SK-N-MC (cell line): ENCODE measurements around the gene MZF1.

Source experiments
- DNase-seq: peaks from one replicate; pipeline ENCODE4 v3.0.0-alpha.2; 2011; ENCODE audit warnings: low read depth, low spot score
- H3K27ac ChIP-seq: fragments of 200-600 bp; sonication (generic); 2 replicates; pipeline ENCODE4 v1.5.1; 2016; ENCODE audit warnings: mixed run types
- H3K36me3 ChIP-seq: fragments of 200-600 bp; sonication (generic); 2 replicates; pipeline ENCODE4 v1.6.1; 2017; ENCODE audit warnings: antibody characterized with exemption, low read length, mixed read lengths; ENCODE audit not compliant: insufficient read depth
- H3K4me3 ChIP-seq: fragments of 200-600 bp; sonication (generic); 2 replicates; pipeline ENCODE4 v1.5.1; 2016
- H3K9ac ChIP-seq: fragments of 200-600 bp; sonication (generic); 2 replicates; pipeline ENCODE4 v1.8.0; 2017; ENCODE audit warnings: mixed run types, mixed read lengths; ENCODE audit not compliant: insufficient read length
- H3K9me3 ChIP-seq: fragments of 200-600 bp; sonication (generic); 2 replicates; pipeline ENCODE4 v1.6.1; 2017; ENCODE audit warnings: low read depth, mild to moderate bottlenecking, antibody characterized with exemption, low read length, moderate library complexity, mixed read lengths
- EZH2 ChIP-seq: fragments of 200-600 bp; sonication (generic); IDR thresholded peaks from one replicate; pipeline ENCODE4 v1.6.1; 2017; ENCODE audit warnings: antibody characterized with exemption
- FOXP2 ChIP-seq: optimal IDR thresholded peaks from 2 replicates; pipeline ENCODE3; 2011; ENCODE audit warnings: mild to moderate bottlenecking, moderate library complexity; ENCODE audit not compliant: insufficient read depth; ENCODE audit errors: extremely low read length, control extremely low read depth
- POLR2AphosphoS5 ChIP-seq: IDR thresholded peaks from 2 replicates; pipeline ENCODE4 v1.6.1; 2012; ENCODE audit warnings: mild to moderate bottlenecking, low read depth, low read length, borderline replicate concordance

Gene MZF1

GRCh38 chr19:58563823-58564222 is 9.3 kb downstream of the MZF1 start:
- Histone ChIP-seq H3K4me3 (no peak overlapping the region), H3K9ac (no peak overlapping the region)

DNA sequence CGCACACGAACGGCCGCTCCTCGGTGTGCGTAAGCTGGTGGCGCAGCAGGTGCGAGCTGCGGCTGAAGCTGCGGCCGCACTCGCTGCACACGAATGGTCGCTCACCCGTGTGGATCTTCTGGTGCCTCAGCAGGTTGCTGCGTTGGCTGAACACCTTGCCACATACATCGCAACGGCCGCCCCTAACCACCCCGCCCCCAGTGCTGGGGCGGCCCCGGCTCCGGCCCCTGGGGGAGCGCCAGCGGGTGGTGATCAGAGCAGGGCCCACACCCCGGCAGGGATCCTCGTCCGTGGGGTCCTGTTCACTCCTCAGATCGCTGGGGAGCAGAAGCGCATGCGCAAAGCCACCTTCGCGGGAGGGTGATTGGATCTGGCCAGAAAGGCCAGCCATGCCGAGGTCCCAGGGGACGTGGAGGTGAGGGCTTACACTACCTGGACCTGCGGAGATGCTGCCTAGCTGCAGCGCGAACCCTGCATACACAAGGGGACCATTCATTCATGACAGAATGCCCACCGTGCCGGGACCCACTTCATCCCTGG is 10.0 kb downstream of the MZF1 start:
- peak overlapping the region; percentile 75 for H3K4me3 ChIP-seq
- no peak for DNase-seq
- H3K27ac ChIP-seq: no peak overlapping the region
- no peaks in the 10 kb centered on the region for H3K9me3 ChIP-seq
- no peaks in the 10 kb centered on the region for H3K36me3 ChIP-seq
- TF ChIP-seq EZH2: no peak
- TF ChIP-seq POLR2AphosphoS5: no peak; the same call in 1 of the 2 replicates
- TF ChIP-seq FOXP2: no peak
- H3K9ac ChIP-seq: peak overlapping the region; percentile 32

More at GRCh38 chr19:58563823-58564222, 9.3 kb downstream of the MZF1 start:
- TF ChIP-seq POLR2AphosphoS5 (no peak; the same call in 1 of the 2 replicates), EZH2 (no peak), FOXP2 (no peak)
- H3K27ac ChIP-seq: peak overlapping the region; percentile 13; the same call in 1 of the 2 replicates
- DNase-seq: no peak
- H3K9me3 ChIP-seq: no peaks in the 10 kb centered on the region
- H3K36me3 ChIP-seq: no peaks in the 10 kb centered on the region

DNA sequence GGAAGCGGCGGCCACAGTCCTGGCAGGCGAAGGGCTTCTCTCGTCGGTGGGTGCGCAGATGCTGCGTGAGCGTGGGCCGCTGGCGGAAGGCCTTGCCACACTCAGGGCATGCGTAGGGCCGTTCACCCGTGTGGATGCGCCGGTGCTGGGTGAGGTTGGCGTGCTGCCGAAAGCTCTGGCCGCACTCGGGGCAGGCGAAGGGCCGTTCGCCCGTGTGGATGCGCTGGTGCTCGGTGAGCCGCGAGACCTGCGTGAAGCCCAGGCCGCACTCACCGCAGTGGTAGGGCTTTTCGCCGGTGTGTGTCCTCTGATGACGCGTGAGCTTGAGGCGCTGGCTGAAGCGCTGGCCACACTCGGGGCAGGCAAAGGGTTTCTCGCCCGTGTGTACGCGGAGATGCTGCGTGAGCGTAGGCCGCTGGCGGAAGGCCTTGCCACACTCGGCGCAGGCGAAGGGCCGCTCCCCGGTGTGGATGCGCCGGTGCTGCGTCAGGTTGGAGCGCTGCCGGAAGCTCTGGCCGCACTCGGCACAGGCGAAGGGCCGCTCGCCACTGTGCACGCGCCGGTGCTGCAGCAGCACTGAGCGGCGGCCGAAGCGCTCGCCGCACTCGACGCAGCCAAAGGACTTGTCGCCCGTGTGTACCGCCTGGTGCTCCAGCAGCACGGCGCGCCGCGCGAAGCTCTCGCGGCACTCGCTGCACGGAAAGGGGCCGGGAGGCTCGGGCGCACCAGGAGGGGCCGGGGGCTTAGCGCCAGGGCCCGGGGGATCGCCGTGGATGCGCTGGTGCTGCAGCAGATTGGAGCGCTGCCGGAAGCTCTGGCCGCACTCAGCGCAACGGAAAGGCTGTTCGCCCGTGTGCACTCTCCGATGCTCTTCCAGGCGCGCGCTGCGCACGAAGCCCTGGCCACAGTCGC is 10.8 kb downstream of the MZF1 start:
- H3K27ac ChIP-seq: no peak overlapping the region
- peak overlapping the region; percentile 75 for H3K4me3 ChIP-seq
- H3K9me3 ChIP-seq: no peaks in the 10 kb centered on the region
- TF ChIP-seq EZH2 (no peak), POLR2AphosphoS5 (no peak; the same call in 1 of the 2 replicates), FOXP2 (no peak)
- DNase-seq: no peak
- H3K36me3 ChIP-seq: no peaks in the 10 kb centered on the region
- H3K9ac ChIP-seq: peak overlapping the region; percentile 32

GRCh38 chr19:58561373-58562121 is 11.6 kb downstream of the MZF1 start:
- H3K9ac ChIP-seq: no peak overlapping the region
- TF ChIP-seq FOXP2: no peak
- TF ChIP-seq EZH2: no peak
- 0 out of 2 replicates have a peak, but pooled peaks have one; percentile 24 for TF ChIP-seq POLR2AphosphoS5

DNA sequence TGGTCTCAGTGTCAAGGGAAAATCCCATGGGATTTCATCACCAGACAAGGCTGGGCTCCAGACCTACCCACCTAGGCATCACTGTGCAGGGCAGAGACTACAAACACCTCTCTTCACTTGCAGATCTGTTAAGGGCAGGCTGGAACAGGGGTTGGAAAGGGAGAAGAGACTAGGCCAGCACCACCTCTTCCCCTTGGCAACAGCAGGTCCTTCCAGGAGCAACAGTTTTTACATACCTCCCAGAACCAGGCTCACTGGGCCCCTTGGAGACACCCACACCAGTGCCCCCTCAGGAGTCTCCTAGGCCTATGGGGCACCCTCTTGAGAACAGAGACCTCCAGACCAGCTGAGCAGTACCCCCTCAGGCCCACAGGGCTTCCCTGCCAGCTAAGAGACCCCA is 12.2 kb downstream of the MZF1 start:
- DNase-seq: no peak
- H3K9me3 ChIP-seq: no peaks in the 10 kb centered on the region
- H3K4me3 ChIP-seq: no peak overlapping the region
- no peak for TF ChIP-seq FOXP2
- no peak for TF ChIP-seq EZH2
- 0 out of 2 replicates have a peak, but pooled peaks have one; percentile 17 for TF ChIP-seq POLR2AphosphoS5
- peaks cover 11% of the 10 kb centered on the region for H3K36me3 ChIP-seq
- no peak overlapping the region for H3K27ac ChIP-seq
- H3K9ac ChIP-seq: no peak overlapping the region

More at GRCh38 chr19:58561373-58562121, 11.6 kb downstream of the MZF1 start:
- H3K9me3 ChIP-seq: no peaks in the 10 kb centered on the region
- H3K4me3 ChIP-seq: no peak overlapping the region; the same call in 1 of the 2 replicates
- H3K27ac ChIP-seq: no peak overlapping the region
- DNase-seq: no peak
- peaks cover 4% of the 10 kb centered on the region; the same call in 1 of the 2 replicates for H3K36me3 ChIP-seq

DNA sequence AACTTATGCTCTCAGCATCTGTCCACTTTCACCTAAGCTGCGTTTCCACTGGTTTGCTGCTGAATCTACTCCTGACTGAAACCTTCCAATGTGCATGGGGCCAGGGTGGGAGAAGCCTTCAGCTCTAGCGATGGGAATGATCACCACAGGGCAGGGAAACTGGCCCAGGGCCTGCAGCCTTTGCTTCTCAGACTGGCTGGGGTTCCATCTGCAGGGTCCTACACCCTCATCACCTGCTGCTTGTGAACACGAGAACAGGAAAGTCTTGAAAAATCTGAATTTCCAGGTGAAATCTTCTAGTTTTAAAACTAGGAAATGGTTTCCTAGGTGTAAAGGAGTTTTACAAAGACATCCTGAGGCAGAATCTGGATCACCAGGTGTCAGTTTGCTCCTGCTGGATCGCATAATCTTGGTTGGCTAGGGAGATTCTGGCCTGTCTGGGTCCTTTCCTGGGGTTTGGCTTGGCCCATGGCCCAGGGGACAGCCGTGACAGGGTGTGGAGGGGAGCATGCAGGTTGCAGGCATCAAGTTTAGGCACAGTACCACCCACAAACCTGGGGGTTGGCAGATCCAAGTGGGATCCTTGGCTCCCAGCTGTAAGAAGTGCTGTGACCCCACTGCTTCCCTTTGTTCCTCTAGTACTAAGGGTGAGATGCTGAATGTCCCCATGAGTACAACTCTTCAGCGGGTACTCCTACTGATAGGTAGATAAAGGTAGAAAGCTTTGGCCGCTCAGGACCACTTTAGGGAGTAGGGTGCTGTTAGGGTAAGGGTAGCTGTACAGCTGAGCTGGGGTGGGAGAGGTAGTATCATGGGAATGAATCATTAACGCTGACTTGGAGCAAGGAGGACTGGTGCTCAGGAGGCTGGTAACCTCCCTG is 12.9 kb downstream of the MZF1 start:
- Histone ChIP-seq H3K9me3 (no peaks in the 10 kb centered on the region), H3K9ac (peak overlapping the region; percentile 99), H3K4me3 (peak overlapping the region; percentile 93), H3K36me3 (peaks cover 17% of the 10 kb centered on the region), H3K27ac (peak overlapping the region; percentile 97)
- DNase-seq: no peak
- TF ChIP-seq FOXP2 (no peak), EZH2 (no peak), POLR2AphosphoS5 (no peak)

DNA sequence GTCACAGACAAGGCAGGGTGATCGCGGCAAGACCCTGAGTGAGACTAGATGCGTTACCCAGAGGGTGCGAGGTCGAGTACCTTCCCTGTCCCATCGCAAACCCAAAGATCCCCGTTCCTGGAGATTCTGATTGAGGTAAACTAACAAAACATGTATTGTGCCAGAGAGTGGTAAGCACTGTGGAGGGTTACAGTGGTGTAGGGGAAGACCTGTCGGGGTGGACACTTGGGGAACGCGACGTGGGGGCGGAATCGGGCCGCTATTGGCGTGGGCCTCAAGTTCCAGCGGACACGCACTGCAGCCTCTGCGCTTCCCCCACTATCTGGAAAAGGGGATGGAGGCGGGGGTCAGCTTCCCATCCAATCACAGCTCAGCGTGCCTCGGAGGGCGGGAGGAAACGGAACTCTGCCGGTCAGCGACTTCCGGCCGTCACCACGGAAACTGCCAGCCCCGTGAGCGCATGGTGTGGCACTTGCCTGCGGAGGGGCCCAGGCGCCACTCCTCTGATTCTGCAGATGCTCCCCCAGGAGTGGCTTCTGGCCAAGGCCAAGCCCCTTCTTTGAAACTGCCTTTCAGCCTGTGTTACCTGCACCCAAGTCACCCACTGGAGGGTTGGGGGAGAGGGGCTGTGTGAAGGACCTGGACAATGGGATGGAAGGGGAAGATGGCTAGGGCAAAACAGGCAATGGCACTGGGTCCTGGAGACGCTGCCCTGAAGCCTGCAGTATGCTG is 13.7 kb downstream of the MZF1 start:
- Histone ChIP-seq H3K9ac (peak overlapping the region; percentile 99), H3K9me3 (no peaks in the 10 kb centered on the region), H3K4me3 (peak overlapping the region; percentile 93), H3K36me3 (peaks cover 17% of the 10 kb centered on the region), H3K27ac (peak overlapping the region; percentile 97)
- DNase-seq: no peak
- TF ChIP-seq POLR2AphosphoS5 (peak; percentile 85), FOXP2 (no peak)
